GM21526 (cell line): ENCODE results near the gene CFAP206.

Experiments
- ATAC-seq: cut with Tn5 transposase; IDR thresholded peaks from one replicate; pipeline ENCODE4 v1.9.1; 2021; ENCODE audit warnings: moderate library complexity; ENCODE audit not compliant: unreplicated experiment, low FRiP score

CFAP206 gene, protein sequence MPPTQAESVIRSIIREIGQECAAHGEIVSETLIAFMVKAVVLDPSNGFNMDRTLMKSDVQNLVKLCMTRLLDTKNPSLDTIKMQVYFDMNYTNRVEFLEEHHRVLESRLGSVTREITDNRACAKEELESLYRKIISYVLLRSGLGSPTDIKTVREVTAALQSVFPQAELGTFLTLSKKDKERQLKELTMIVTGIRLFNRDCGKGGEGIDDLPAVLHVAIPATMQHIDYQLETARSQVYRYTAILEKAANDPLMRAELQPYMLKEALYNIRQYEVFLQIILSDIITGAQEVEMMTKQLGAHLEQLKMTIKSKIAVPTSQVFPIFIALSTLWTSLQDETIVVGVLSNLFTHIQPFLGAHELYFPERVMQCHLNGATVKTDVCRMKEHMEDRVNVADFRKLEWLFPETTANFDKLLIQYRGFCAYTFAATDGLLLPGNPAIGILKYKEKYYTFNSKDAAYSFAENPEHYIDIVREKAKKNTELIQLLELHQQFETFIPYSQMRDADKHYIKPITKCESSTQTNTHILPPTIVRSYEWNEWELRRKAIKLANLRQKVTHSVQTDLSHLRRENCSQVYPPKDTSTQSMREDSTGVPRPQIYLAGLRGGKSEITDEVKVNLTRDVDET

DNA sequence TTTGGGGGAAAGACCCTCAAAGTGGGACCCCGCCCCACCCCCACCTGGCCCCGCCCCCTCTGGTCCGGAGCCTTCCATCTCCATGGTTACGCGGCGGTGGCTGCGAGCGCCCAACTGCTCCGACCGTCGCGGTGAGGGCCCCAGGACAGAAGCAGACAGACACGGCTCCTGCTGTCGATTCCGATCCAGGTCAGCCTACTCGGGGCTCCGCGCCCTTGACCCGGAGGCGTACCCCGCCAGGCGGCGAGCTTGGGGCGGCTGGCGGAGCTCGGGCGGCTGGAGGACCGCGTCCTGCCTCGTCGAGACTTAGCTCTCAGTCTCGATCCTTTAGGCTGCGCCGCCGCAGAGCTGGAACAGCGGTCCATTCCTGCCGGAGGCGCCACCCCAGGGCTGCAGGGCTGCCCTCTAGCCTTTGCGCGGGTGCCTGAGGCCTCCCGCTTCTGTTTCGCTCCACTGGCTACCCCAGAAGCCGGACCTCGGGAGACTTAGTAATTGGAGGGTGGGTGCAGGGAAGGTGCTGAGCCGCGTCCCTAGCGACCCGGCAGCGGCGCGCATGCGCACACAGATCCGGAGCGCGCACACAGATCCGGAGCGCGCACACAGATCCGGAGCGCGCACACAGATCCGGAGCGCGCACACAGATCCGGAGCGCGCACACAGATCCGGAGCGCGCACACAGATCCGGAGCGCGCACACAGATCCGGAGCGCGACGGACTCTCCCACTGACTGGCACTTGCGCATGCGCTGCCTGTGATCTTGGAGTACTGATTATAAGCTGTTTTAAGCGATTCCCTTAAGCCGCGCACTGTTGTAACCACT, at the start of gene CFAP206:
CFAP206 (plus strand) TSS at position 72 of the 820 bp plus-strand sequence. CDS start 1,868 bp downstream, outside the sequence.
- peak; percentile 80 for ATAC-seq

DNA sequence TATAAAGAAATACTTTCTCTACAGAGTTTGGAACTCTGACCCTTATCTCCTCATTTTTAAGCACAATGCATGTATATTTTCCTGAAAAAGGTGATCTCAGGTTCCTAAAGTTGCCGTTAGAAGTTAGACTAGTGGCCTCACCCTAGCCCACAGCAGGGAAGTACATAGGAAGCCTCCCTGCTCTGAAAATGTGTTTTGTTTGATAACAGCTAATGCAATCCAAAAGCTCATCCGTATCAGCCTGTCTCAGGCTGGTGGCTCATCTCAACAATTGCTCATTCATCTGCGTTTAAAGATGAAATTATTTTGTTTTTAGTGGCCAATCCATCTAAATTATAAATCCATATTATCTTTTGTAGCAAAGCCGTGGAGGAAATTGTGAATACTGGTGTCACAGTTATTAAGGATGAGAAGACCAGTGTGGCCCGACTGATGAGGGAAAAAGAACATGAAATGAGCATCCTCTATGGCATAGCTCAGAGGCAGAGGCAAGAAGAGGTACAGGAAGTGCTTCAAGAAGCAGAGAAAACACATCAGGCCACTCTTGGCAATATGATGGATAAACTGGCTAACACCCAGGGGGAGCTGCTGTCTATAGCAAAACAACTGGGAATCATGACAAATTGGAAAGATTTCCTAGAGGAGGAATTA, 43.0 kb upstream of the CFAP206 start:
- ATAC-seq: no peak

DNA sequence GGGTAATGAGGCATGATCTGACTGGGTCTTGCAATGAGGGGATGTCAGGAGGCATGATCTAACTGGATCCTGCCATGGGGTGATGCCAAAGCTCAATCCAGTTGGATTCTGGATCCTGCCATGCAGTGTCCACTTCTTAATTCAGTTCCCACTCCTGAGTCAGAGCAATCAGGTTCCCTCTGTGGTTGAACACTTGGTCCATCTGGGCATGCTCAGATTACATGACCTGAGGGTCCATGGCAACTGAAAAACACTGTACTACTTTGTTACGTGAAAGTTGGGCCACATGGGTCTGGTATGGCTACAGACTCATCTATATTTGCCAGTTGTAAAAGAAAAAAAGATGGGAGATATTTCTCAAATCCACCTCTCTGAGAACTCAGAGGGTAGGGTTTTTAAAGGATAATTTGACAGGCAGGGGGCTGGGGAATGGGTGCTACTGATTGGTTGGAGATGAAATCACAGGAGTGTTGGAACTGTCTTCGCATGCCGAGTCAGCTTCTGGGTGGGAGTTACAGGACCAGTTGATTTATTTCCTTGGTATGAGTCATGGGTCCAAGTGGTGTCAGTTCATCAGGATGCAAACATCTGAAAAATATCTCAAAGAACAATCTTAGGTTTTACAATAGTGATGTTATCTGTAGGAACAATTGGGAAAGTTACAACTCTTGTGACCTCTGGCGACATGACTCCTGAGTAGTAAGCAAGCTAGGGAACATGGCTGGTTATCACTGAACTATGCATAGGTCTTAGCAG, 41.5 kb upstream of the CFAP206 start:
- ATAC-seq: no peak

DNA sequence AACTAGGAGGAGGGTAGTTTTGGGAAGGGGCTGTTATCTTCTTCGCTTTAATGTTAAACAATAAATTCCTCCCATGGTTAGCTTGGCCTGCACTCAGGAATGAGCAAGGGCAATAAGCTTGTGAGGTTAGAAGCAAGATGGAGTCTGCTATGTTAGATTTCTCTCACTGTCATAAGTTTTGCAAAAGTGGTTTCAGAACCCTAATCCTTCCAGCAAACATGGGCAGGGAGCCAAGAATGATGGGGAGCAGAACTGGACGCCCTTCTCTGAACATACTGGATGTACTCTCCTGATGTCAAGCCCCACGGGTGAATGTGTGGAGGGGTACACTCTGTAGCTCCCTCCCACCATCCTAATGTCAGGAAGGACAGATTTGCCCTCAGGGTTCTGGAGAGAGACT, 40.9 kb upstream of the CFAP206 start:
- no peak for ATAC-seq

DNA sequence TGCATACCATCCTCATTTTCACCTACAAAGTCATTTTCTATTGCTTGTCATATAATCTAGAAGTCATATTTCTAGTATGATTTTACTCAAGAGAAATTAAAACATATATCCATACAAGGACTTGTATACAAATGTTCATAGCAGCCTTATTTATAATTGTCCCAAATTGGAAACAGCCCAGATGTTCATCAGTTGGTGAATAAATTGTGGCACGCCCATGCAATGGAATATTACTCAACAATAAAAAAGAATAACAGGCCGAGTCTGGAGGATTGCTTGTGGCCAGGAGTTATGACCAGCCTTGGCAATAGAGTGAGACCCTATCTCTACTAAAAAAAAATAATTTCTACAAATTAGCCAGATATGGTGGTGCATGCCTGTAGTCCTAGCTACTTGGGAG, 34.4 kb upstream of the CFAP206 start:
- no peak for ATAC-seq

DNA sequence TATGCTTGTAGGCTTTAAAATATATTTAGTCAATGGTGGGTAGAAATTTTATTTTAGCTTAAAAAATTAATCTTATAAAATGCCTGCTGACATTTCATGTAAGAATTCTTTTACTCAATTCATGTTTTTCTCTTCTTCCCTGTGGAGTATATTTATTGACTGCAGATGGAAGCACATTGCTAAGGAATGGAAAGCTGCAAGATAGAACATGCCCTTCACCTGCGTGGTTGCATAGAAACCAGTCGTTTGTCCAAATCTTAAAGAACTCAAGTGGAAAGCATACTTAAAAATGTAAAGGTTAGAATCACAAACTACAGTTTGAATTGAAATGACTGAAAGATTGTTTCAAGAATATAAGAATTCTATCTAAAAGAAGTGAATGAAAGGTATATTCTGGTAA, 32.5 kb upstream of the CFAP206 start:
- ATAC-seq: no peak

DNA sequence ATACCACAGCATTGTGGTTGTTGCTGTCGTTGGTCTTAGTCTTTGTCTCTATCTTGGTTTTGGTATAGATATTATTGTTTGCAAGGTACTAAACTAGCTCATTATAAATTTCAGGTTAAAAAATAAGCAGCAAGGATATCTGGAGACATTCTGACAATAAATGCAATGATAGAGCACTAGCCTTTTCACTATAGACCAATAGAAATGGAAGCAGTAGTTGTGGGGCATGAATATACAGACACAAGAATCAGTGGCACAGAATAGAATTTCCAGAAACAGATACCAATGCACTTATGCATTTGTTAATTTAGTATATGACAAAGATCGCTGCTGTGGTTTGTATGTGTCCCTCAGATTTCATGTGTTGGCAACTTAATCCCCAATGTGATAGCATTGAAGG, 31.1 kb upstream of the CFAP206 start:
- no peak for ATAC-seq

DNA sequence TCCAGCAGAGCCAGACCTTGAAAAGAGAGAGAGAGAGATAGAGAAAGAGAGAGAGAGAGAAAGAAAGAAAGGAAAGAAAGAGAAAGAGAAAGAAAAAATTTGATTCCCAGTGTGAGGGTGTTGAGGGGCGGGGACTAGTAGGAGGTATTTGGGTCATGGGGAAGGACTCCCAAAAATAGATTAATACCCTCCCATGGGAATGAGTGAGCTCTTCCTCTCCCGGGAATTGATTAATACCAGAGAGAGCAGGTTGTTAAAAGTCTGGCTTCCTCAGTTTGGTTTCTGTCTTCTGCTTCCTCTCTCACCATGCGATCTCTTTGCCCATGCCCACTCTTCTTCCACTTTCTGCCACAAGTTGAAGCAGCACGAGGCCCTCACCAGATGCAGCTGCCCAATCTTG, 28.8 kb upstream of the CFAP206 start:
- ATAC-seq: no peak

DNA sequence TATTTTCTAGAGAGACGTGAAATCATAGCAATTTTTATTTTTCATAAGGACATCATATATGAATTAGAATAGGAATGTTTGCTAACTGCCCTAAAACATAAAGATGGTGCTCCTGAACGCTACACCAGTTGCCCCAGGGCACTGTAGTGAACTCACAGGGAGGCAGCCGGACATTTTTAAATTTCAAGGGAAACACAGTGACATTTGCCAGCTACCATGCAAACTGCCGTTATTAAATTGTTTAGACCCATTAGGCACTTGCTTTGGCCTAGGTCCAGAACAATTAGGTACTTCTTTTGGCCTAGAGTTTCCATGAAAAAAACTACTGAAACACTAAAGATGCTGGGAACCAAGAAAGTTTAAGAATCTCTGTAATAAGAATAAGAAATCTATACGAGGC, 24.9 kb upstream of the CFAP206 start:
- no peak for ATAC-seq

DNA sequence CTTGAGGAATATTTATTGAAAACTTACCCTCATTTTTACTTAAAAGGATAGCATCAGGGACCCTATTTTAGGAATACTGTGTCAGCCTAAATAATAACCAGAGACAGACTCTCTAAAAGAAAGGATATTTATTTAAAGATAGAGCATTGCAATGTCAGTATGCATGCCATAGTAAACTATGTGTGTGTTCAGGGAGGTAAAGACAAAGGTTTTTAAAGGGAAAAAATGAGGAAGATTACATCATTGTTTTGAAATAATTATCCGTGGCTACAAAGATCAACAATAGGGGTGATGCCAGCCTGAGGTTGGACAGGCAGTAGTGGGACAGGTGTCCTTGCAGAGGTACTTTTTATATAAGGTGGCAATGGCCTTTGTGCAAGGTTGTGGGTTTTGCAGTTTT, 23.7 kb upstream of the CFAP206 start:
- no peak for ATAC-seq

DNA sequence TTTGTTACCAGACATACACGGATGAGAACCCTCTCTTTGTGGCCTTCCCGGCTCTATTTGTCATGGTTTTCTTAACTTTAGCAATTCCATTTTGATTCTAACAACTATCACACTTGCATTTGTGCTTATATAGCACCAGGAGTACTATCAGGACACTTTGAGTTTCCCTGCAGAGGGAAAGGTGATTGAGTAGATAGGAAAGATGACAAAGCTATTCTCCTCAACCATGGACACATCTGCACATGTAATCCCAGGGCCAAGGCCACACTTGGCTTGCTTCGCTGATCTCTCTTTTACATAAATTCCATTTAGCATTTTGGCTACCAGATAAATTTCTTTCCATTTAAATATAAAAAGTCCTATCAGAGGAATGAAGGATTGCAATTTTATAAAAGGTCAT, 23.3 kb upstream of the CFAP206 start:
- no peak for ATAC-seq

DNA sequence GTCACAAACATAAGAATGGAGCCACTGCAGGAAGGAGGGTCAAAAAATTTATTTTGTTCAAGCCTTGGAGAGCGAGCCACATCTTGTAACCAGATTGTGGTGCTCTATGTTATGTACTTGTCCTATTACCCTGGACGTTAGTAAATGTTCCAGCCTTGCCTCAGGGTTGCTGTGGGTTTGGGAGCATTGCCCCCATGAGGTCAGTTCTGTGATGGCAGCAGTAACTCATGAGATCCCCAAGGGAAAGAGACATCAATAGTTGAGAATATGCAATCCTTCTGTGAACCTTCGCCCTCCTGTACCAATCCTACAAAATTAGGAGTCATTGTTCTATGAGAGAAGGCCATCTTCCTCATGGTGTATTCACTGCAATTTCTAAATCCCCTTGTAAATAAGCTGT, 16.4 kb upstream of the CFAP206 start:
- no peak for ATAC-seq

DNA sequence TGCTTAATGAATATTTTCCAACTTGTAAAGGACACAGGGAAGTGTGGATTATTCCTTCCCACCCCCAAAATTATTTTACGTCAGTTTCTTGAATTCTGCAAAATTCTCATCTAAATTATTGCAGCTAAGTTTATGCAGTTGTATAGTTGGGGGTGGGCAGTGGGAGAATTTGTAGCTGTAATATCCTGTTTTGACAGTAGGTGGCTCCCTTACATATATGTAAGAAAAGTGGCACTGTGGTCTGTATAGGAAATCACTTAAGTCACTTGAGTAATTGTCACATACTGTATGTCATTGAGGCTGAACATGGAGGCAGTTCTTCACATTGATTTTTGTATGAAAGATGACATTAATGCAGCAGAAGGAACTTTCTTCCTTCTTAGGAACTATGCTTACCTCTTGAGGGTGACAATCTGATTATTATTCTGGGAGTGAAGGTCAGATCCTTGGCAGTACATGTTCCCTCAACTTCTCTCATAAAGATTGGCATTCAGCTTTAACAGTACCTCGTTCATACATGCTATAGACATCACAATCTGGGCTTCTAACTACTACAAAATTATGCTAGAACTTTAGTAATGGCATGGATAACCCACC, 14.6 kb upstream of the CFAP206 start:
- peak; percentile 70 for ATAC-seq

DNA sequence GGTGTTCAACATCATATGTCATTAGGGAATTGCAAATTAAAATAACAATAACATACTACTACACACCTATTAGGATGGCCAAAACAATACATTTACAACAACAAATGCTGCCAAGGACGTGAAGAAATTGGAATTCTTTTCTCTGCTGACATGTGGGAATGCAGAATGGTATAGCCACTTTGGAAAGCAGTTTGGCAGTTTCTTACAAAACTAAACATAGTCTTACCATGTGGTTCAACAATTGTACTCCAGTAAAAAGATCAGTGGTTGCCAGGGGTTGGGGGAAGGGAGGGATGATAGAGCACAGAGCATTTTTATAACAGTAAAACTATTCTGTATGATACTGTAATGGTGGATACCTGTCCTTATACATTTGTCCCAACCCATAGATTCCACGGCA, 12.3 kb upstream of the CFAP206 start:
- ATAC-seq: no peak

DNA sequence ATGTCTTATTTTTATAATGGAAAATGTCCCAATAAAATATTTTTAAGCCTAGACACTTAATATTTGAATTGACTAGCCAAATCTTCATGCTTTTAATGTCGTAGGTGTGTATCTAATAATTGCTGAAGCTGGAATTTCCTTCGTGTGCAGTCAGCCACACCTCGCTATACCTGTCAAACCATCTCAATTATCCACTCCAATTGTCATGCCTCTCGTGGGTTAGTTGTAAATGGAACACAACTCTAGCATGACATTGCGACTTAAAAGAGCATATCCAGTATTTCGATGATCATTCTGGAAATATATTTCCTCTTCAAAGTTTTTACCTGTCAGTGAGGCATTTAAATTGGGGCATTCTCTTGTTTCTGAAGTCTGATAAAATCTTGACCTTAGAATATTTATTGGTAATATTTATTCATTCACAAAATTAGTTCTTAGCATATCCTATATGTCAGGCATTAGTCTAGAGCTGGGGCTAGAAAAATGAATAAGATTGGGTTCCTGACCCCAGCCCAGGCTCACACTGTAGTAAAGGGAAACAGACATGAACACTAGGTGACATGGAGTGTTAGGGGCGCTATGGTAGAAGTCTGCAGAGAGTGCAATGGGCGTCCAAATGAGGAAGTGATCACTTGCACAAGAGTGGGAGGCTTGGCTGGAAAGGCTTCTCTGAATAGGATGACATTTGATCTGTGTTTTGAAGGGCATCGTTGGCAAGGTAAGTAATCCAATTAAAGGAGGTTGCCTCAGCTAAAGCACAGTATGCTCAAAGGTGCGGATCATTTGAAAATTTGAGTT, 11.0 kb upstream of the CFAP206 start:
- ATAC-seq: peak; percentile 86

DNA sequence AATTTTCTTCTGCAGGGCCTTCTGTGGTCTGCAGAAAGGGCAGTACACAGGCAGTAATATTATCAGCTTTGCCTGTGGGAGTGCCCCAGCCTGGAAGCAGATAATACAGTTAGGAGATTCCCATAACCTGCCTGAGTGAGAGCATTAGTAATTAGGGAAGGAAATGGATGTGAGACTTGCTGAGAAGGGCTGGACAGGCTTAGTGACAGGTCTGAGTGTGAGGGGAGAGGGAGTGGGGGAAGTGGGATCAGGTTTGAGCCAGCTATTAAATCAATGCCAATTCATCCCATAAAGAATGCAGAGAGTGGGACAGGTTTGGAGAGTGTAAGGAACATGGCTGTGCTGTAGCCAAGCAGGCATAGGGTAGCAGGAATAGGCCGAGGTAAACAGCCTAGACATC, 10.1 kb upstream of the CFAP206 start:
- no peak for ATAC-seq

DNA sequence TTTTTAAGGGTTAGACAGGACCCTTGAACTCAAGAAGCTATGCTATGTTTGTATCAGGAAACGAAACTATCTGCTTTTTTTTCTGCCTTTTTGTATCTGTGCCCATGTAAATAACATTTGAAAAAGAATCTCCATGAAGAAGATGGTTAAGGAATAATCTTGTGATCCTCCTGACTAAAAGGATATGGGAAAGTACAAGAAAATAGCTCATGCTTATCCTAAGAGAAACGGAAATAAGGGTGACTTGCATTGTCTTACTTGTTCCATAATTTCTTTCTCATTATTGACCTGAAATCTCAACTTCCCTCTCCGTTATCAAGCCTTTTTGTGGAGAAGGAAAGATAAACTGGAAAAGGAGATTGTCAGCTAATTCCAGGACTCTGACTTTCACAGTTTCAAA, 5.9 kb upstream of the CFAP206 start:
- no peak for ATAC-seq

DNA sequence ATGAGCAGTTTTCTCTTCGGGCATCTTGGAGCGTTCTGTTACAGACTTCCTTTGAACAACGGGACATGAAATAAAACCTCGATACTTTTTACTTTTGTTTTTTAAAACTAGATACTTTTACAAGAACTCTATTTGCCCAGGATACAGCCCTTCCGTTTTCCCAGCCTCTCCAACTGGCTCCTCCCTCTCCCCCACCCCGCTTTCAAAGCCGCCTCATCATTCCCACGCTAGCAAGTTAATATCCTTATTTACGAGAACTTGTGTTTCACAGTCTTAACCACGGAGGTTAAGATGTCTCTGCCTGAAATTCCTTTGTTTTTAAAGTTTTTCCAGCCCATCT, 241 bp upstream of the CFAP206 start:
- ATAC-seq: peak; percentile 2

DNA sequence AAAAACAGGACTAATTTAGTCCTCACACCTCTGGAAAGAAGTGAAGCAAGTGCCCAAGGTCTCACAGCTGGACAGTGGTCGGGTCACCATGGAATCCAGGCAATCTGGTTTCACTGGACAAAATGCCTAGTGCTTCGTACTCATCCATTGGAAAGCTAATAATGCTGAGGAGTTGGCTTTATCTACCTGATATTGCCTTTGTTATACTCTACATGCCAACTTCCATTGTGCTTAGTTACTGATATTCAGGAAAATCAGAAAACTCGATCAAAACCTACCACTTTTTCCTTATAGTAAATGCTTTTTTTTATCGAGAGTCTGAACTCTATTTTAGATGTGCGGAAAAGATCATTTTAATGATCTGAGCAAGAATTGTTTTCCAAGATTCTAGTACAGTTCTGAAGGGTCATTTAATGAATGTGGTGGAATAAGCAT, 966 bp downstream of the CFAP206 start:
- peak; percentile 3 for ATAC-seq
